DND-41 (cell line): Measurements from ENCODE around the gene KIAA1328.

ENCODE experiments used
- CTCF ChIP-seq: IDR thresholded peaks from 2 replicates; pipeline ENCODE4 v1.5.1; 2012; ENCODE audit warnings: borderline replicate concordance, low read length, moderate library complexity, mild to moderate bottlenecking; ENCODE audit not compliant: poor library complexity, severe bottlenecking; ENCODE audit errors: extremely low read depth
- EZH2 ChIP-seq: IDR thresholded peaks from 3 replicates; pipeline ENCODE4 v1.6.1; 2012; ENCODE audit warnings: borderline replicate concordance, low read depth, mild to moderate bottlenecking, moderate library complexity, low read length, inconsistent platforms; ENCODE audit not compliant: severe bottlenecking

GRCh38 chr18:36889321-36889720 is 60.4 kb downstream of the KIAA1328 start:
- TF ChIP-seq CTCF (no peak), EZH2 (no peak)
